ENCODE data around the gene CDKN2B-AS1.

DNA sequence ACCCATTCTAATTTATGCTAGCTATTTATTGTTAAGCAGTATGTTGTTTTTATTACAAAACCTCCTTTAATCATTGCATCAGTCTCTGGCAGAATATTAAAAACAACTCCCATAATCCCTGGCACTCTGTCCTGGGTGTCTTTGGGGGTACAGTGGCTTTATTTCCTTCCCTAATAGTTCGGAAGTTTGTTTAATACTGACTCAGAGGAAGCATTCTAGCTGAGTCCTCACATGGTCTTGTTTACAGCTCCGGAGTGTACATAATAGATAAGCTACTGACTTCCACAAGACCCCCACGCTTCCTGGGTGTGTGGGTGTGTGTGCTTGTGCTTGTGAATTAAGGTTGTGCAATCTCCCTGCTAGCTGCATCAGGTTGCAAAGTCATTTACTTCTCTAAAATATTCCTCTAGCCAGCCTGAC lies 164.3 kb downstream of the CDKN2B-AS1 start:
- TF ChIP-seq CTCF (IDR thresholded peaks at IDR 0.05) (no peak), POLR2A (IDR thresholded peaks at IDR 0.05) (no peak), POLR2AphosphoS5 (IDR thresholded peaks at IDR 0.05) (no peak)
